ENCODE results near the gene SPON1.

SPON1 gene

DNA sequence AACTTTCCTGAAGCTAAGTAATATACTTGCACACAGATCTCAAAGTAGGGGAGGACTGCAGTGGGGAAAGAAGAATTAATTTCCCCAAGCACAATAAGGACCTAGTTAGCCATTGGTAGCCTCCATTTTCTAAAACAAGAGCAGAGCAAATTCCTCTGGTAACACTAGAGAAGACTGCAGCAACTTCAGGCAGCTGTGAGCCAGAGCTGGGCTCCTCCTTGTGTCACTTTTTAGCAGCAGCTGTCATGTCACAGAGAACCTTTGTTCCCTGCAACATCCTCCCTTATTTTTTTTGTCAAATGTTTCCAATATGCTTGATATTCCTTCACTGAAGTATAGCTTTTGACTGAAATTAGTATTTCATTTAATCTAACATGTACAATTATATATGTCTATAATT, 342.1 kb downstream of the SPON1 start:
- H3K36me3 ChIP-seq (ENCODE audit: insufficient read depth, insufficient read length, low read length) = no peaks in the 10 kb centered on the region
- TF ChIP-seq SUZ12 (IDR thresholded peaks at IDR 0.05; ENCODE audit: extremely low read depth, insufficient read depth, insufficient read length) (no peak), YY1 (IDR thresholded peaks at IDR 0.05; ENCODE audit: insufficient read depth, insufficient read length) (no peak), ZNF274 (IDR thresholded peaks at IDR 0.05; ENCODE audit: low read depth, low read length) (no peak)
- no peak for DNase-seq (ENCODE audit: low read depth, low spot score)
- H3K9ac ChIP-seq (ENCODE audit: insufficient read length, low read depth) = no peak overlapping the region
- H3K4me3 ChIP-seq (ENCODE audit: insufficient read length, low read depth) = no peak overlapping the region
- peaks cover 2% of the 10 kb centered on the region for H3K4me1 ChIP-seq (ENCODE audit: insufficient read depth, insufficient read length)
- H3K27me3 ChIP-seq (ENCODE audit: insufficient read depth, insufficient read length) = no peaks in the 10 kb centered on the region
- H3K9me3 ChIP-seq (ENCODE audit: insufficient read depth, low read length) = no peaks in the 10 kb centered on the region

- TF ChIP-seq YY1 (IDR thresholded peaks at IDR 0.05; ENCODE audit: insufficient read depth, insufficient read length) (no peak), SUZ12 (IDR thresholded peaks at IDR 0.05; ENCODE audit: extremely low read depth, insufficient read depth, insufficient read length) (no peak), ZNF274 (IDR thresholded peaks at IDR 0.05; ENCODE audit: low read depth, low read length) (no peak)
- no peak for DNase-seq (ENCODE audit: low read depth, low spot score)
These were observed 343.1 kb downstream of the SPON1 start for GRCh38 chr11:14305649-14306048.

DNA sequence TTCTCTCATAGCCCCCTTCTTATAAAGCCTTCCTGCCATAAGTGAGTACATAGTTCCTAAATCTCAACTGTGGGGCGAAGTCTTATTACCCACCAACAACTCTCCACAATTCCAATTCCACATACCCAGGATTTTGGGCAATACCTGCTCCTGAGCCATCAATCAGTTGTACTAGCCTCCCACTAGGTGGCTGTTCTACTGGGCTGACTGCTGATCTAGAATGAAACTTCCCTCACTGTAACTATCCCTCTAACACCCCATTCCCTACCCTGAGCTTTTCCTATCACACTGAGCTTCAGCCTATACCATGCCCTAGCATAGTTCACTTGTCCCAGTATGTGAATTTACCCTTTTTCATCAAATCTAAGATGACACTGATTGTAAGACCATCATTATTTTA, 344.0 kb downstream of the SPON1 start:
- Histone ChIP-seq H3K4me1 (ENCODE audit: insufficient read depth, insufficient read length) (peaks cover 2% of the 10 kb centered on the region), H3K36me3 (ENCODE audit: insufficient read depth, insufficient read length, low read length) (no peaks in the 10 kb centered on the region)
- DNase-seq (ENCODE audit: low read depth, low spot score) = no peak

More at GRCh38 chr11:14305649-14306048, 343.1 kb downstream of the SPON1 start:
- peaks cover 2% of the 10 kb centered on the region for H3K4me1 ChIP-seq (ENCODE audit: insufficient read depth, insufficient read length)
- no peak overlapping the region for H3K9ac ChIP-seq (ENCODE audit: insufficient read length, low read depth)
- no peak overlapping the region for H3K4me3 ChIP-seq (ENCODE audit: insufficient read length, low read depth)
- H3K27me3 ChIP-seq (ENCODE audit: insufficient read depth, insufficient read length) = no peaks in the 10 kb centered on the region
- no peaks in the 10 kb centered on the region for H3K36me3 ChIP-seq (ENCODE audit: insufficient read depth, insufficient read length, low read length)
- H3K9me3 ChIP-seq (ENCODE audit: insufficient read depth, low read length) = no peaks in the 10 kb centered on the region

GRCh38 chr11:14308114-14308896, 345.8 kb downstream of the SPON1 start:
- no peak for TF ChIP-seq YY1 (IDR thresholded peaks at IDR 0.05; ENCODE audit: insufficient read depth, insufficient read length)
- no peak for TF ChIP-seq SUZ12 (IDR thresholded peaks at IDR 0.05; ENCODE audit: extremely low read depth, insufficient read depth, insufficient read length)
- Histone ChIP-seq H3K36me3 (ENCODE audit: insufficient read depth, insufficient read length, low read length) (no peaks in the 10 kb centered on the region), H3K9ac (ENCODE audit: insufficient read length, low read depth) (no peak overlapping the region), H3K4me3 (ENCODE audit: insufficient read length, low read depth) (no peak overlapping the region), H3K4me1 (ENCODE audit: insufficient read depth, insufficient read length) (peaks cover 2% of the 10 kb centered on the region), H3K27me3 (ENCODE audit: insufficient read depth, insufficient read length) (no peaks in the 10 kb centered on the region), H3K9me3 (ENCODE audit: insufficient read depth, low read length) (no peaks in the 10 kb centered on the region)
- no peak for DNase-seq (ENCODE audit: low read depth, low spot score)

More for the DNA sequence above, 344.0 kb downstream of the SPON1 start:
- TF ChIP-seq YY1 (IDR thresholded peaks at IDR 0.05; ENCODE audit: insufficient read depth, insufficient read length) = no peak
- no peak for TF ChIP-seq SUZ12 (IDR thresholded peaks at IDR 0.05; ENCODE audit: extremely low read depth, insufficient read depth, insufficient read length)
- TF ChIP-seq ZNF274 (IDR thresholded peaks at IDR 0.05; ENCODE audit: low read depth, low read length) = no peak
- H3K4me3 ChIP-seq (ENCODE audit: insufficient read length, low read depth) = no peak overlapping the region
- H3K27me3 ChIP-seq (ENCODE audit: insufficient read depth, insufficient read length) = no peaks in the 10 kb centered on the region
- no peak overlapping the region for H3K9ac ChIP-seq (ENCODE audit: insufficient read length, low read depth)
- H3K9me3 ChIP-seq (ENCODE audit: insufficient read depth, low read length) = no peaks in the 10 kb centered on the region

DNA sequence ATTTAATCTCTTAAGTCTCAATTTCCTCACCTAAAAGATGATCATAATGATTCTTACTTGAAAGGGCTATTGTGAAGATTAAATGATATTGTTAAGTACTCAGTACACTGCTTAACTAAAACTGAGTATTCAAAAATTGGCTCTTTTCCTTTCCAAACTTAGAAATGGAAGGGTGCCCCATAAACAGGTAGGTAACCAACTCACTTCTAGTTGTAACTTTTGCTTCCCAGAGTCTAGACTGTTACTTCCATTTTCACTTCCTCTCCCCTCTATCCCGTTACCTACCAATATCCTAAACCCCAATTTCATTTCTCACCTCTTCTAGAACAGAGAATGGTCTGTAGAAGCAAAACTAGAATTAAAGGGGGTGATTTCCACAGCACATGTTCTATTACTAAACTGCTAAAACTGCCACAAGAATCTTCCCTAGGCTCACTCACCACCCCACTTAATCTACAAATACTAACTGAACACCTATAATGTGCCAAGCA, 346.4 kb downstream of the SPON1 start:
- no peaks in the 10 kb centered on the region for H3K36me3 ChIP-seq (ENCODE audit: insufficient read depth, insufficient read length, low read length)
- DNase-seq (ENCODE audit: low read depth, low spot score) = no peak
- H3K9me3 ChIP-seq (ENCODE audit: insufficient read depth, low read length) = no peaks in the 10 kb centered on the region
- peaks cover 2% of the 10 kb centered on the region for H3K4me1 ChIP-seq (ENCODE audit: insufficient read depth, insufficient read length)
- H3K9ac ChIP-seq (ENCODE audit: insufficient read length, low read depth) = no peak overlapping the region
- H3K27me3 ChIP-seq (ENCODE audit: insufficient read depth, insufficient read length) = no peaks in the 10 kb centered on the region
- H3K4me3 ChIP-seq (ENCODE audit: insufficient read length, low read depth) = no peak overlapping the region
- no peak for TF ChIP-seq YY1 (IDR thresholded peaks at IDR 0.05; ENCODE audit: insufficient read depth, insufficient read length)
- TF ChIP-seq ZNF274 (IDR thresholded peaks at IDR 0.05; ENCODE audit: low read depth, low read length) = no peak
- TF ChIP-seq SUZ12 (IDR thresholded peaks at IDR 0.05; ENCODE audit: extremely low read depth, insufficient read depth, insufficient read length) = no peak

DNA sequence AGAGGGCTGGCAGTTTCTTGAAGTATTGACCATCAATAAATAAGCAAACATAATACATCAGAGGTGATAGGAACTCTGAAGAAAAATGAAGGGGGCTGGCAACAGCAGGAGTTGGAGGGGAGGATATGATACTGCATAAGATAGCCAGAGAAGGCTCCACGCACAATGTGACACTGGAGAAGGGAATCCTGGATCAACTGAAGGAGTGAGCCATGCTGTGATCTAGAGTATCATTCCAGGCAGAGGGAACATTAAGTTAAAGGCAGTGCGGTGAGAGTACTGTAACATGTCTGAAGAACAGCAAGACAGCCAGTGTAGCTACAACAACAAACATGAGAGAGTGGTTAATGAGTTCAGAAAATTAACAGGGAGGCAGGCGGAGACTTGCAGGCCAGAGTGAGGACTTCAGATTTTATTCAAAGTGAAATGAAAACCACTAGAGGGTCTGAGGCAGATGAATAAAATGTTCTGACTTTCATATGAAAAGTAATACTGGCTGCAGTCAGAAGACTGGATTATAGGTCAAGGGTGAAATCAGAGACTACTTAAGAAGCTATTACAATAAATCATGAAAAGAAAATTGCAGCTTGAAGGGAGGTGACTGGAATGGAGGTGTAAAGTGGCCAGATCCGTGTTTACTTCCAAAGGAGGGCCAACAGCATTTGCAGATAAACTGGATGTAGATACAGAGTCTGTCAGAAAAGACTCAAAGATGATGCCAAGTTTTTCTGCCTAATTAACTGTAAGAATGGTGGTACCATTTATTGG, 347.1 kb downstream of the SPON1 start:
- H3K9ac ChIP-seq (ENCODE audit: insufficient read length, low read depth) = no peak overlapping the region
- H3K9me3 ChIP-seq (ENCODE audit: insufficient read depth, low read length) = no peaks in the 10 kb centered on the region
- no peak for DNase-seq (ENCODE audit: low read depth, low spot score)
- no peak overlapping the region for H3K4me3 ChIP-seq (ENCODE audit: insufficient read length, low read depth)
- TF ChIP-seq YY1 (IDR thresholded peaks at IDR 0.05; ENCODE audit: insufficient read depth, insufficient read length) (no peak), SUZ12 (IDR thresholded peaks at IDR 0.05; ENCODE audit: extremely low read depth, insufficient read depth, insufficient read length) (no peak), ZNF274 (IDR thresholded peaks at IDR 0.05; ENCODE audit: low read depth, low read length) (no peak)
- H3K4me1 ChIP-seq (ENCODE audit: insufficient read depth, insufficient read length) = peaks cover 2% of the 10 kb centered on the region
- H3K27me3 ChIP-seq (ENCODE audit: insufficient read depth, insufficient read length) = no peaks in the 10 kb centered on the region
- no peaks in the 10 kb centered on the region for H3K36me3 ChIP-seq (ENCODE audit: insufficient read depth, insufficient read length, low read length)

GRCh38 chr11:14310679-14311078, 348.2 kb downstream of the SPON1 start:
- H3K9me3 ChIP-seq (ENCODE audit: insufficient read depth, low read length) = no peaks in the 10 kb centered on the region
- no peak overlapping the region for H3K4me3 ChIP-seq (ENCODE audit: insufficient read length, low read depth)
- no peak overlapping the region for H3K9ac ChIP-seq (ENCODE audit: insufficient read length, low read depth)
- H3K36me3 ChIP-seq (ENCODE audit: insufficient read depth, insufficient read length, low read length) = no peaks in the 10 kb centered on the region
- no peak for DNase-seq (ENCODE audit: low read depth, low spot score)
- H3K27me3 ChIP-seq (ENCODE audit: insufficient read depth, insufficient read length) = no peaks in the 10 kb centered on the region
- H3K4me1 ChIP-seq (ENCODE audit: insufficient read depth, insufficient read length) = peaks cover 2% of the 10 kb centered on the region
- TF ChIP-seq YY1 (IDR thresholded peaks at IDR 0.05; ENCODE audit: insufficient read depth, insufficient read length) (no peak), ZNF274 (IDR thresholded peaks at IDR 0.05; ENCODE audit: low read depth, low read length) (no peak), SUZ12 (IDR thresholded peaks at IDR 0.05; ENCODE audit: extremely low read depth, insufficient read depth, insufficient read length) (no peak)

All from NT2/D1 (cell line).